Measurements from ENCODE around the gene EFNA2. TPM values are rescaled to one million over a fixed set of nuclear protein-coding genes. Genes with fewer than 3 reads are reported as not detected.

EFNA2 gene
- total and polyA plus RNA-seq, 2 of the 8 experiments (the other 6 are each of a cell fraction or from before 2014, with no cell fraction given): 4.0 to 7.0 TPM

DNA sequence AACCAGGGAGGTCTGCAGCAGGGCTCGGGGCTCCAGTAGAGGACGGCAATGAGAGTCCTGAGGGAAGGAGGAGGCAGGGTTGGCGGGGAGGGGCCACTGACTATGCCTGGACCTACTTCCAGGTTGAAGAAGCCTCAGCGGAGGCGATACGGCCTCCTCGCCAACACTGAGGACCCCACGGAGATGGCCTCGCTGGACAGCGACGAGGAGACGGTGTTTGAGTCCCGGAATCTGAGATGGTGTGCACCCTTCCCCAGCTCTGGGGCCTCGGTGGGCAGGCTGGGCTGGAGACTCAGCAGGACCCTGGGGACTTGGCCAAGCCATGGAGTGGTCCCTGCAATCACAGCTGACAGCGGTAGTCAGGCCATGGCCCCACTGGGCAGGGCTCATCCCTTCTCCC lies 8.6 kb upstream of the EFNA2 start:
- no peak for DNase-seq (ENCODE audit: low read depth in 1 of 2, low spot score in 2 of 2)
- TF ChIP-seq SRF (IDR thresholded peaks at IDR 0.05; ENCODE audit: low read depth, low read length) (no peak), POLR2AphosphoS5 (IDR thresholded peaks at IDR 0.05; ENCODE audit: low read depth, low read length) (0 out of 2 replicates have a peak, but pooled peaks have one; percentile 10)
- Histone ChIP-seq H2BK120ac (replicated peaks; ENCODE audit: low read depth, low read length) (no peak overlapping the region), H3K36me3 (ENCODE audit: control insufficient read depth in 2 of 4, insufficient read depth in 4 of 4, low read length in 3 of 4) (peaks cover 16 to 33% (median 26%) of the 10 kb centered on the region in 4 experiments), H3K4ac (replicated peaks; ENCODE audit: insufficient read length, low read depth, low read length) (no peak overlapping the region), H3K9me3 (ENCODE audit: insufficient read depth in 2 of 2, low read depth in 1 of 2, low read length in 1 of 2) (no peaks in the 10 kb centered on the region), H3K23me2 (ENCODE audit: low read depth, low read length) (peaks cover 10% of the 10 kb centered on the region; the same call in 1 of the 2 replicates), H3K9ac (replicated peaks in 1 of 4; ENCODE audit: extremely low read depth in 1 of 4, low read depth in 3 of 4, low read length in 3 of 4) (no peak overlapping the region), H2BK20ac (ENCODE audit: low read length) (no peak overlapping the region), H4K5ac (ENCODE audit: insufficient read length, low read depth, low read length) (no peak overlapping the region), H3K27ac (ENCODE audit: low read depth, low read length) (no peak overlapping the region), H3K4me2 (ENCODE audit: insufficient read depth in 1 of 2, low read depth in 2 of 2, low read length in 2 of 2) (peak overlapping the region in 1 of 2 experiments; percentile 80; a peak in 1 of 4 replicates), H4K8ac (ENCODE audit: extremely low read depth, insufficient read depth, low read length) (no peak overlapping the region; the same call in 1 of the 2 replicates), H2BK12ac (ENCODE audit: low read depth, low read length) (0 out of 2 replicates have a peak overlapping the region, but pooled peaks have one; percentile 17), H3K27me3 (replicated peaks in 1 of 4; ENCODE audit: control insufficient read depth in 3 of 4, extremely low read depth in 1 of 4, insufficient read depth in 3 of 4, low read length in 3 of 4) (no peaks in the 10 kb centered on the region), H3K4me1 (replicated peaks in 1 of 4; ENCODE audit: control insufficient read depth in 3 of 4, insufficient read depth in 4 of 4, low read length in 3 of 4) (peaks cover 0 to 18% (median 14%) of the 10 kb centered on the region in 4 experiments; a peak in 5 of 7 replicates), H3K56ac (replicated peaks; ENCODE audit: insufficient read length, low read depth, low read length) (no peak overlapping the region), H3K79me1 (ENCODE audit: low read depth, low read length) (peaks cover 15% of the 10 kb centered on the region), H3K18ac (ENCODE audit: extremely low read depth, low read length) (no peak overlapping the region), H2BK15ac (ENCODE audit: low read length) (no peak overlapping the region), H4K20me1 (replicated peaks in 1 of 2; ENCODE audit: control insufficient read depth in 1 of 2, insufficient read depth in 2 of 2, low read length in 2 of 2) (peaks cover 2 to 20% of the 10 kb centered on the region in 2 experiments), H3K14ac (ENCODE audit: insufficient read length) (no peak overlapping the region), H3K79me2 (ENCODE audit: control insufficient read depth in 1 of 2, insufficient read depth in 2 of 2, low read length in 2 of 2) (peaks cover 0 to 14% of the 10 kb centered on the region in 2 experiments; a peak in 1 of 4 replicates), H3K4me3 (ENCODE audit: extremely low read depth in 1 of 4, insufficient read depth in 2 of 4, low read depth in 3 of 4, low read length in 4 of 4) (no peak overlapping the region; a peak in 1 of 8 replicates), H3K23ac (ENCODE audit: insufficient read length) (no peak overlapping the region), H2AK5ac (ENCODE audit: low read depth, low read length) (peak overlapping the region; percentile 67; the same call in 1 of the 2 replicates), H2AFZ (ENCODE audit: low read length) (no peak overlapping the region), H4K91ac (replicated peaks; ENCODE audit: insufficient read length, low read length) (no peak overlapping the region), H2BK5ac (ENCODE audit: low read depth, low read length) (no peak overlapping the region)
- CTCF ChIA-PET (ENCODE audit: partially characterized antibody): interaction anchor here (1.0 to 4.0 kb wide), 5 partner anchors 33 to 106 kb away, joined by 3 to 14 read pairs (median 4); no protein-coding TSS in a partner anchor
- 99% methylated on average over 12 of the region's 15 CpGs; no CpG with 5 or more reads in 1 of the 2 experiments for WGBS, 2 experiments (ENCODE audit: extremely low coverage in 1 of 2, insufficient coverage in 1 of 2, insufficient read length in 1 of 2, insufficient replicate concordance in 2 of 2, low coverage in 1 of 2, low lambda C conversion rate in 2 of 2, missing lambda C conversion rate in 1 of 2)
- FAIRE-seq: no peak
- POLR2A ChIA-PET (ENCODE audit: partially characterized antibody): interaction anchor here (1.4 to 11.4 kb wide), 3 partner anchors 16 to 103 kb away, joined by 5 to 331 read pairs (median 5); partner anchors contain the start of gene CIRBP
